UCSD-AML1 (cell line): Measurements from ENCODE around the gene ASCL2.

Source experiments
- DNase-seq: peaks from one replicate; lab custom pipeline; 2025; ENCODE audit not compliant: unreplicated experiment; lab: John Stamatoyannopoulos, UW

Gene ASCL2

GRCh38 chr11:2263071-2263565 lies 7.3 kb downstream of the ASCL2 start:
- no peak for DNase-seq

GRCh38 chr11:2262301-2263070 lies 7.9 kb downstream of the ASCL2 start:
- DNase-seq = no peak

GRCh38 chr11:2261436-2262230 lies 8.8 kb downstream of the ASCL2 start:
- no peak for DNase-seq

- DNase-seq = no peak
Observed at GRCh38 chr11:2260491-2261364, 9.7 kb downstream of the ASCL2 start.

- DNase-seq = no peak
Observed at GRCh38 chr11:2259897-2260451, 10.4 kb downstream of the ASCL2 start.

- no peak for DNase-seq
Observed at GRCh38 chr11:2259466-2259830, 10.9 kb downstream of the ASCL2 start.

- DNase-seq = no peak
Observed at GRCh38 chr11:2258501-2259465, 11.6 kb downstream of the ASCL2 start.

- DNase-seq = no peak
Observed at GRCh38 chr11:2256951-2257700, 13.3 kb downstream of the ASCL2 start.

- DNase-seq = no peak
Observed at GRCh38 chr11:2256293-2256913, 14.0 kb downstream of the ASCL2 start.

GRCh38 chr11:2252018-2252417 lies 18.4 kb downstream of the ASCL2 start:
- DNase-seq = no peak

- DNase-seq = no peak
Observed at GRCh38 chr11:2251138-2251537, 19.2 kb downstream of the ASCL2 start.

GRCh38 chr11:2250485-2250884 lies 19.9 kb downstream of the ASCL2 start:
- no peak for DNase-seq

GRCh38 chr11:2250041-2250440 lies 20.3 kb downstream of the ASCL2 start:
- DNase-seq = no peak

GRCh38 chr11:2249189-2249916 lies 21.0 kb downstream of the ASCL2 start:
- no peak for DNase-seq

GRCh38 chr11:2248762-2249161 lies 21.6 kb downstream of the ASCL2 start:
- DNase-seq = no peak

GRCh38 chr11:2248242-2248641 lies 22.1 kb downstream of the ASCL2 start:
- no peak for DNase-seq

GRCh38 chr11:2247496-2247895 lies 22.9 kb downstream of the ASCL2 start:
- no peak for DNase-seq

- no peak for DNase-seq
Observed at GRCh38 chr11:2240834-2241233, 29.6 kb downstream of the ASCL2 start.
